Purkinje cell (primary cell): ENCODE data around the gene ACAT2. TPM values are rescaled to one million over a fixed set of nuclear protein-coding genes. Genes with fewer than 3 reads are reported as not detected.

Experiments
- polyA plus RNA-seq: library from polyadenylated mRNA; unstranded; fragments of >200 nt; fragmentation: Nextera tagmentation; gene quantifications from 2 replicates; pipeline ENCODE4 v1.2.1, GENCODE V29; 2014

The ACAT2 gene
- 15.8 and 55.5 TPM in 2 replicates for polyA plus RNA-seq

GRCh38 chr6:159761873-159762680 is at the start of gene ACAT2:
Gene ACAT2, plus strand, starts transcription at chr6:159762045. Its CDS starts 43 bp downstream, at chr6:159762088.

GRCh38 chr6:159726918-159727716 is 34.7 kb upstream of the ACAT2 start, which contains the start of gene WTAP:
Gene WTAP, plus strand, starts transcription at chr6:159727506. Its CDS starts 8,760 bp downstream, at chr6:159736266.

GRCh38 chr6:159789377-159790148 is 27.7 kb downstream of the ACAT2 start, which contains the start of gene TCP1:
Gene TCP1, minus strand, starts transcription at chr6:159789602. Its CDS starts 134 bp downstream, at chr6:159789468.

GRCh38 chr6:159790149-159790955 is 28.5 kb downstream of the ACAT2 start, which contains the start of gene MRPL18:
Gene MRPL18, plus strand, starts transcription at chr6:159790467. Its CDS starts 121 bp downstream, at chr6:159790588.

GRCh38 chr6:159800141-159800865 is 38.5 kb downstream of the ACAT2 start, which contains the start of gene PNLDC1:
Gene PNLDC1, plus strand, starts transcription at chr6:159800276. Its CDS starts 32 bp downstream, at chr6:159800308.

Other genes starting within 250 kb of the ACAT2 start
- gene SOD2, start 68.8 kb upstream of the ACAT2 start, polyA plus RNA-seq, result 74.9 and 78.3 TPM in 2 replicates
- 94.5 and 101 TPM in 2 replicates for gene WTAP, start 34.5 kb upstream of the ACAT2 start, polyA plus RNA-seq
- 149 and 191 TPM in 2 replicates for gene TCP1, start 27.6 kb downstream of the ACAT2 start, polyA plus RNA-seq
- gene MRPL18, start 28.4 kb downstream of the ACAT2 start, polyA plus RNA-seq, result 179 and 190 TPM in 2 replicates
- 1.0 TPM in 1 of 2 replicates, not detected in the other for gene PNLDC1, start 38.2 kb downstream of the ACAT2 start, polyA plus RNA-seq
- gene MAS1, start 128.9 kb downstream of the ACAT2 start, polyA plus RNA-seq, result 0.44 TPM in 1 of 2 replicates, not detected in the other
- 5.7 and 7.6 TPM in 2 replicates for gene IGF2R, start 207.0 kb downstream of the ACAT2 start, polyA plus RNA-seq